ENCODE data around the gene FES.
"Not testable (repeated sequence)": the region's sequence is repeated elsewhere in the genome, so short reads cannot be mapped to it uniquely, and the experiment has no call there.

The FES gene

GRCh38 chr15:90893175-90894090, 9.1 kb downstream of the FES start:
- H3K4me3 ChIP-seq (ENCODE audit: low read depth, low read length), result no peak overlapping the region
- DNase-seq (ENCODE audit: low read depth), result no peak
- in situ Hi-C loops (cut with HindIII; ENCODE audit: low sequenced_read_pairs), result no loop called here
- no peak for TF ChIP-seq CTCF (IDR thresholded peaks at IDR 0.05; ENCODE audit: low read depth, low read length, missing control alignments)

GRCh38 chr15:90895571-90896117, 11.3 kb downstream of the FES start:
- DNase-seq (ENCODE audit: low read depth), result no peak
- no peak overlapping the region for H3K4me3 ChIP-seq (ENCODE audit: low read depth, low read length)
- in situ Hi-C loops (cut with HindIII; ENCODE audit: low sequenced_read_pairs), result no loop called here

GRCh38 chr15:90897131-90897655, 12.9 kb downstream of the FES start:
- in situ Hi-C loops (cut with HindIII; ENCODE audit: low sequenced_read_pairs); DNase-seq (ENCODE audit: low read depth); H3K4me3 ChIP-seq (ENCODE audit: low read depth, low read length): not testable (repeated sequence)

More at GRCh38 chr15:90895571-90896117, 11.3 kb downstream of the FES start:
- peak; percentile 23 for TF ChIP-seq CTCF (IDR thresholded peaks at IDR 0.05; ENCODE audit: low read depth, low read length, missing control alignments)

GRCh38 chr15:90901175-90902039, 17.1 kb downstream of the FES start:
- DNase-seq (ENCODE audit: low read depth), result no peak
- H3K4me3 ChIP-seq (ENCODE audit: low read depth, low read length), result peak overlapping the region; percentile 71
- in situ Hi-C loops (cut with HindIII; ENCODE audit: low sequenced_read_pairs), result no loop called here
- TF ChIP-seq CTCF (IDR thresholded peaks at IDR 0.05; ENCODE audit: low read depth, low read length, missing control alignments), result no peak

GRCh38 chr15:90902040-90902839, 17.9 kb downstream of the FES start:
- TF ChIP-seq CTCF (IDR thresholded peaks at IDR 0.05; ENCODE audit: low read depth, low read length, missing control alignments), result peak; percentile 89
- H3K4me3 ChIP-seq (ENCODE audit: low read depth, low read length), result peak overlapping the region; percentile 71
- peak; percentile 36 for DNase-seq (ENCODE audit: low read depth)
- in situ Hi-C loops (cut with HindIII; ENCODE audit: low sequenced_read_pairs), result no loop called here

- H3K4me3 ChIP-seq (ENCODE audit: low read depth, low read length), result peak within 1 kb of the TSS; percentile 71
- DNase-seq (ENCODE audit: low read depth), result no peak
- no peak for TF ChIP-seq CTCF (IDR thresholded peaks at IDR 0.05; ENCODE audit: low read depth, low read length, missing control alignments)
- in situ Hi-C loops (cut with HindIII; ENCODE audit: low sequenced_read_pairs), result no loop called here
Observed at GRCh38 chr15:90902840-90903732, 18.8 kb downstream of the FES start, which contains the start of gene MAN2A2. TSS of gene MAN2A2 (plus strand) at chr15:90903302. CDS start at chr15:90904208, 906 bp downstream.
